HG03342 (cell line): ENCODE measurements around the gene FGGY.
A peak's percentile ranks its signal among the peaks of the same experiment; 100 is the strongest.

ENCODE experiments used
- ATAC-seq: cut with Tn5 transposase; IDR thresholded peaks from one replicate; pipeline ENCODE4 v1.9.1; 2021; ENCODE audit warnings: mild to moderate bottlenecking, moderate library complexity; ENCODE audit not compliant: unreplicated experiment

FGGY gene

GRCh38 chr1:59750328-59751003, 453.6 kb downstream of the FGGY start:
- no peak for ATAC-seq

- no peak for ATAC-seq
These were observed 454.1 kb downstream of the FGGY start for GRCh38 chr1:59751004-59751395.

- ATAC-seq: no peak
These were observed 454.9 kb downstream of the FGGY start for GRCh38 chr1:59751801-59752200.

- peak; percentile 67 for ATAC-seq
These were observed 455.9 kb downstream of the FGGY start for GRCh38 chr1:59752556-59753414.

GRCh38 chr1:59755069-59755685, 458.3 kb downstream of the FGGY start:
- no peak for ATAC-seq

GRCh38 chr1:59757197-59757747, 460.4 kb downstream of the FGGY start:
- no peak for ATAC-seq

- ATAC-seq: peak; percentile 89
These were observed 462.4 kb downstream of the FGGY start for GRCh38 chr1:59759156-59759925.

GRCh38 chr1:59761443-59761842, 464.5 kb downstream of the FGGY start:
- no peak for ATAC-seq

GRCh38 chr1:59763418-59763817, 466.5 kb downstream of the FGGY start:
- no peak for ATAC-seq

GRCh38 chr1:59765011-59765730, 468.3 kb downstream of the FGGY start:
- ATAC-seq: no peak

GRCh38 chr1:59766227-59766855, 469.4 kb downstream of the FGGY start:
- no peak for ATAC-seq

GRCh38 chr1:59767119-59767518, 470.2 kb downstream of the FGGY start:
- ATAC-seq: no peak

GRCh38 chr1:59768792-59769735, 472.2 kb downstream of the FGGY start:
- no peak for ATAC-seq

GRCh38 chr1:59769736-59770095, 472.8 kb downstream of the FGGY start:
- ATAC-seq: no peak

- no peak for ATAC-seq
These were observed 474.5 kb downstream of the FGGY start for GRCh38 chr1:59771361-59771760.

GRCh38 chr1:59775480-59775879, 478.6 kb downstream of the FGGY start:
- no peak for ATAC-seq

- ATAC-seq: no peak
These were observed 480.3 kb downstream of the FGGY start for GRCh38 chr1:59776960-59777852.

GRCh38 chr1:59779949-59780348, 483.1 kb downstream of the FGGY start:
- no peak for ATAC-seq
